Measurements from ENCODE around the gene SLC28A1.

SLC28A1 gene

DNA sequence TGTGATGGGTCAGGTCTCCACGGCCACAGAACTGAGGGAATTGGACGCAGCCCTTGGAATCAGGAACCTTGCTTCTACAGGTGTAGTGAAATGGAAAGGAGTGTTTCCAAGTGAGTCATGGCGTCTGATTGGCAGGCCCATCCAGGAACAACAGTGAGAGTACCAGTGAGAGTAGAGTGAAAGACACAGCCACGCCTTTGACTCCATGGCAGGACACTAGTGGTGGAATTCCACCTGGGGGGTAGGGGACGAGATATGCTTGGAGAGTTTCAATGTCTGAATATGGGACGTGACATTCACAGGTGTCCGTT lies 3.0 kb upstream of the SLC28A1 start:
- Histone ChIP-seq H3K27me3 (ENCODE audit: insufficient read depth, low read depth) (no peaks in the 10 kb centered on the region), H3K79me2 (ENCODE audit: insufficient read depth, low read depth) (no peaks in the 10 kb centered on the region), H2AFZ (ENCODE audit: low read depth) (no peak overlapping the region), H3K36me3 (ENCODE audit: insufficient read depth) (no peaks in the 10 kb centered on the region), H3K4me2 (no peak overlapping the region), H3K9ac (no peak overlapping the region), H3K27ac (no peak overlapping the region), H3K4me3 (IDR thresholded peaks at IDR 0.05; ENCODE audit: insufficient read depth, low read depth, low read length) (no peak overlapping the region), H4K20me1 (ENCODE audit: insufficient read depth) (no peaks in the 10 kb centered on the region), H3K4me1 (ENCODE audit: low read depth, poor library complexity, severe bottlenecking) (no peaks in the 10 kb centered on the region)
- TF ChIP-seq, protein P1, sequence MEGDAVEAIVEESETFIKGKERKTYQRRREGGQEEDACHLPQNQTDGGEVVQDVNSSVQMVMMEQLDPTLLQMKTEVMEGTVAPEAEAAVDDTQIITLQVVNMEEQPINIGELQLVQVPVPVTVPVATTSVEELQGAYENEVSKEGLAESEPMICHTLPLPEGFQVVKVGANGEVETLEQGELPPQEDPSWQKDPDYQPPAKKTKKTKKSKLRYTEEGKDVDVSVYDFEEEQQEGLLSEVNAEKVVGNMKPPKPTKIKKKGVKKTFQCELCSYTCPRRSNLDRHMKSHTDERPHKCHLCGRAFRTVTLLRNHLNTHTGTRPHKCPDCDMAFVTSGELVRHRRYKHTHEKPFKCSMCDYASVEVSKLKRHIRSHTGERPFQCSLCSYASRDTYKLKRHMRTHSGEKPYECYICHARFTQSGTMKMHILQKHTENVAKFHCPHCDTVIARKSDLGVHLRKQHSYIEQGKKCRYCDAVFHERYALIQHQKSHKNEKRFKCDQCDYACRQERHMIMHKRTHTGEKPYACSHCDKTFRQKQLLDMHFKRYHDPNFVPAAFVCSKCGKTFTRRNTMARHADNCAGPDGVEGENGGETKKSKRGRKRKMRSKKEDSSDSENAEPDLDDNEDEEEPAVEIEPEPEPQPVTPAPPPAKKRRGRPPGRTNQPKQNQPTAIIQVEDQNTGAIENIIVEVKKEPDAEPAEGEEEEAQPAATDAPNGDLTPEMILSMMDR (conservative IDR thresholded peaks at IDR 0.05; ENCODE audit: low read depth, low read length) = no peak

DNA sequence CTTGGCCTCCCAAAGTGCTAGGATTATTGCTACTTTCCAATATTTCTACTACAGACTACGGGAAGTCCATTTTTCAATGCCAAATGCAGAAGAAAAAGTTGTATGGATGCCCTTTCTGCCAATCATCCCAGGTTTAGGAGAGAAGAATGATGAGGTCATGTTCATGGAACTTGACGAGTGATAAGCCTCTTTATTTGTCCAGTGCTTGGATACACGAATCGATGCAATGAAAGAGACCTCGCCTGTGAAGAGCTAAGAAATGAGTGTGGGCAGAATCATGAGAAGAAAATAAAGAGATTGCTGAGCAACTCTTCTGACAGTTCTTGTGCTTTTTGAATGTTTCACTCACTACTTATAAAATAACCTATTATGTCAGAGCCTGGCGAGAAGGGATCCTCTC lies 996 bp upstream of the SLC28A1 start:
- Histone ChIP-seq H3K27me3 (ENCODE audit: insufficient read depth, low read depth) (no peaks in the 10 kb centered on the region), H3K79me2 (ENCODE audit: insufficient read depth, low read depth) (no peaks in the 10 kb centered on the region), H3K4me2 (no peak overlapping the region), H3K4me1 (ENCODE audit: low read depth, poor library complexity, severe bottlenecking) (no peaks in the 10 kb centered on the region), H2AFZ (ENCODE audit: low read depth) (no peak overlapping the region), H3K27ac (no peak overlapping the region), H3K9ac (no peak overlapping the region), H4K20me1 (ENCODE audit: insufficient read depth) (no peaks in the 10 kb centered on the region), H3K36me3 (ENCODE audit: insufficient read depth) (no peaks in the 10 kb centered on the region), H3K4me3 (IDR thresholded peaks at IDR 0.05; ENCODE audit: insufficient read depth, low read depth, low read length) (no peak overlapping the region)
- TF ChIP-seq, protein P1 (conservative IDR thresholded peaks at IDR 0.05; ENCODE audit: low read depth, low read length) = no peak

DNA sequence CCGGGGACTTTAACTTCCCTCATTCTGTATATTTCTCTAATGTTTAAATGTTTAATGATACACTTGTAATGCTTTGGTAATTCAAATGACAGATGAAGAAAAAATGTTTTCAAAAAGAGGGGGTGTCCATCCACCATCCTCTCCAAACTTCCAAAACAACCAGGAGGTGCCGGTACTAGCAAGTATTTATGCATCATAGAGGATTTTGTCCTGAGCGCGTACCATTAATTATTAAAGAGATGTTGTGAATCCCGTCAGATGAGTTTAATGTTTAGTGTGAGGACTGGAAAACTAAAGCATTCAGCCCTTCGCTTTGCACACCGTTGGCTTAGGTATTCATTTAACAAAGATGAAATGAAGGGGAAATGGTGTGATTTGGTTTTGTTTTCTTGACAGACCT lies 1.3 kb downstream of the SLC28A1 start:
- no peak overlapping the region for H2AFZ ChIP-seq (ENCODE audit: low read depth)
- H3K4me3 ChIP-seq (IDR thresholded peaks at IDR 0.05; ENCODE audit: insufficient read depth, low read depth, low read length) = no peak overlapping the region
- H3K9ac ChIP-seq = no peak overlapping the region
- no peaks in the 10 kb centered on the region for H3K4me1 ChIP-seq (ENCODE audit: low read depth, poor library complexity, severe bottlenecking)
- H3K27ac ChIP-seq = no peak overlapping the region
- no peaks in the 10 kb centered on the region for H4K20me1 ChIP-seq (ENCODE audit: insufficient read depth)
- H3K27me3 ChIP-seq (ENCODE audit: insufficient read depth, low read depth) = no peaks in the 10 kb centered on the region
- H3K79me2 ChIP-seq (ENCODE audit: insufficient read depth, low read depth) = no peaks in the 10 kb centered on the region
- TF ChIP-seq, protein P1 (conservative IDR thresholded peaks at IDR 0.05; ENCODE audit: low read depth, low read length) = no peak
- no peaks in the 10 kb centered on the region for H3K36me3 ChIP-seq (ENCODE audit: insufficient read depth)
- H3K4me2 ChIP-seq = no peak overlapping the region

DNA sequence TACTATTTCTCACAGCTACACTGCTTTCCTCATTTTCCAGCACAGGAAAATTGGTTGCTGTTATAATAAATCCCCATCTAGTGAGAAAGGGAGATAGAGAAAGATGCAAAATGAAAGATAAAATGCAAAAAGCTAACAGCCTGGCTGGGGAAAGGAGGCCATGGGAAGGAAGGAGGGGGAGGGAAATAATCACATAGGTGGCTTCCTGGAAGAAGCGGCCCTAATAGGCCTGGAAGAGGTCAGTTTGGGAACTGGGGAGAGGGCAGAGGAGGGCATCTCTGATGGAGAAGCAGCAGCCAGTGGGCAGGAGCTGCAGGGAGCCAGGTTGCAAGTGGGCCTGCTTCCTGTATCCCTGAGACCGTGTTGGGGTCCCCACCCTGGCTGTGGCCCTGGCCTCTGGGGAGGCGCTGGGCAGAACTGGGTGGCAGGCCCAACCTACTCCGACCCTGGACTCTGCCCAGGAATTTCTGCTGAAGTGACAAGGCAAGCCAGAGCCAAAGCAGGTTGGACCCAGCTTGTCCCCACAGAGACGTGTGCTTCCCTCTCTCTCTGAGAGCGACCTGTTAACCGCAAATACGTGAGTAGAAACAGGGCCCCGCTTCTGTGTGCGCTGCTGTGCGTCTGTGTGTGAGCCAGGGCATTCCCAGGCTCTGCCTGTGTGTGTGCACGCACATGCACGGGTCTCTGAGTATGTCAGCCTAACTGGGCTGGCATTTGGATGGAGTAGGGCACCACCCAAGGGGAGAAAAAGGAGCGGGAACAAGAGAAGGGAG lies 1.9 kb downstream of the SLC28A1 start:
- Histone ChIP-seq H3K4me2 (no peak overlapping the region), H3K4me1 (ENCODE audit: low read depth, poor library complexity, severe bottlenecking) (no peaks in the 10 kb centered on the region), H2AFZ (ENCODE audit: low read depth) (no peak overlapping the region), H3K79me2 (ENCODE audit: insufficient read depth, low read depth) (no peaks in the 10 kb centered on the region), H3K27me3 (ENCODE audit: insufficient read depth, low read depth) (no peaks in the 10 kb centered on the region), H3K27ac (no peak overlapping the region), H3K9ac (no peak overlapping the region), H3K36me3 (ENCODE audit: insufficient read depth) (no peaks in the 10 kb centered on the region), H4K20me1 (ENCODE audit: insufficient read depth) (no peaks in the 10 kb centered on the region), H3K4me3 (IDR thresholded peaks at IDR 0.05; ENCODE audit: insufficient read depth, low read depth, low read length) (no peak overlapping the region)
- TF ChIP-seq, protein P1 (conservative IDR thresholded peaks at IDR 0.05; ENCODE audit: low read depth, low read length) = no peak

All from KMS-11 (cell line).